IMR-90 (cell line): ENCODE data around the gene CCDC171. TPM values are rescaled to one million over a fixed set of nuclear protein-coding genes. Genes with fewer than 3 reads are reported as not detected.

Experiments used
- ATAC-seq: fragments of 200-7000 bp; cut with Tn5 transposase; 2 replicates; pipeline ENCODE4 v1.9.1; 2020; ENCODE audit warnings: low read depth, mild to moderate bottlenecking, moderate library complexity
- BruUV-seq: library from RNA; stranded (reverse); fragments of 400-500 nt; replicated peaks from 2 replicates; lab custom pipeline; 2021; lab: Mats Ljungman, UMichigan
- CTCF ChIA-PET: fragments of 300-600 bp; formaldehyde crosslinking; extraction: SDS; loops from one replicate; lab custom pipeline; 2021; ENCODE audit warnings: antibody characterized with exemption; lab: Yijun Ruan, JAX
- POLR2A ChIA-PET: fragments of 300-600 bp; sonication (Branson Sonifier 250); formaldehyde crosslinking; loops from one replicate; lab custom pipeline; 2022; ENCODE audit warnings: antibody characterized with exemption; ENCODE audit not compliant: unreplicated experiment; lab: Charles Lee
- DNase-seq: peaks from one replicate; pipeline ENCODE4 v3.0.0; 2013
- H2AFZ ChIP-seq: replicated peaks from 2 replicates; pipeline ENCODE3; 2013; ENCODE audit warnings: low read length, mild to moderate bottlenecking; ENCODE audit not compliant: poor library complexity
- H2AK5ac ChIP-seq: 2 replicates; pipeline ENCODE4 v1.6.1; 2013; ENCODE audit warnings: low read depth, low read length, inconsistent platforms
- H2AK9ac ChIP-seq: replicated peaks from 2 replicates; pipeline ENCODE3; 2013; ENCODE audit warnings: mild to moderate bottlenecking, low read depth, low read length, moderate library complexity; ENCODE audit not compliant: poor library complexity
- H2BK120ac ChIP-seq: 2 replicates; pipeline ENCODE4 v1.6.1; 2013; ENCODE audit warnings: low read depth, low read length, inconsistent platforms
- H2BK15ac ChIP-seq: 3 replicates; pipeline ENCODE4 v1.6.1; 2013; ENCODE audit warnings: low read depth, low read length, inconsistent platforms
- H2BK20ac ChIP-seq: 2 replicates; pipeline ENCODE4 v1.6.1; 2013; ENCODE audit warnings: low read depth, mild to moderate bottlenecking, inconsistent platforms, low read length, moderate library complexity
- H2BK5ac ChIP-seq: 2 replicates; pipeline ENCODE4 v1.6.1; 2013; ENCODE audit warnings: mild to moderate bottlenecking, low read depth, low read length, inconsistent platforms; ENCODE audit not compliant: poor library complexity, severe bottlenecking
- H3K14ac ChIP-seq: replicated peaks from 2 replicates; pipeline ENCODE4 v1.6.1; 2013; ENCODE audit warnings: low read depth, low read length, inconsistent platforms
- H3K18ac ChIP-seq: 2 replicates; pipeline ENCODE4 v1.6.1; 2013; ENCODE audit warnings: low read depth, low read length, control low read depth
- H3K23ac ChIP-seq: 2 replicates; pipeline ENCODE4 v1.6.1; 2013; ENCODE audit warnings: low read depth, low read length, inconsistent platforms
- H3K27ac ChIP-seq: 2 replicates; pipeline ENCODE4 v1.5.1; 2013; ENCODE audit warnings: mild to moderate bottlenecking, control low read depth, low read length; ENCODE audit not compliant: insufficient read depth
- H3K27me3 ChIP-seq: 2 replicates; pipeline ENCODE4 v1.6.1; 2013; ENCODE audit warnings: low read length; ENCODE audit not compliant: control insufficient read depth, insufficient read depth
- H3K36me3 ChIP-seq: 2 replicates; pipeline ENCODE4 v1.6.1; 2013; ENCODE audit warnings: low read length, mixed read lengths; ENCODE audit not compliant: control insufficient read depth, insufficient read depth
- H3K4ac ChIP-seq: 2 replicates; pipeline ENCODE4 v1.6.1; 2013; ENCODE audit warnings: low read depth, low read length, inconsistent platforms
- H3K4me1 ChIP-seq: 2 replicates; pipeline ENCODE4 v1.6.1; 2013; ENCODE audit warnings: low read length, mixed read lengths; ENCODE audit not compliant: control insufficient read depth, insufficient read depth
- H3K4me2 ChIP-seq: 2 replicates; pipeline ENCODE4 v1.6.1; 2013; ENCODE audit warnings: low read depth, mild to moderate bottlenecking, control low read depth, low read length, moderate library complexity
- H3K4me3 ChIP-seq: 2 replicates; pipeline ENCODE4 v1.5.1; 2013; ENCODE audit warnings: low read depth, mild to moderate bottlenecking, control low read depth, low read length, moderate library complexity; ENCODE audit not compliant: insufficient read depth
- H3K56ac ChIP-seq: 2 replicates; pipeline ENCODE4 v1.6.1; 2013; ENCODE audit warnings: low read length, inconsistent platforms; ENCODE audit not compliant: insufficient read depth; ENCODE audit errors: extremely low read depth
- H3K79me1 ChIP-seq, 2 experiments: 2 replicates each; pipeline ENCODE4 v1.6.1; 2013; ENCODE audit warnings: low read length in 2 of 2, inconsistent platforms in 1 of 2, low read depth in 1 of 2
- H3K9ac ChIP-seq: 2 replicates; pipeline ENCODE4 v1.6.1; 2013; ENCODE audit warnings: low read depth, low read length, control low read depth
- H3K9me1 ChIP-seq: 2 replicates; pipeline ENCODE4 v1.6.1; 2013; ENCODE audit warnings: low read length, inconsistent platforms; ENCODE audit not compliant: insufficient read depth
- H3K9me3 ChIP-seq: 2 replicates; pipeline ENCODE4 v1.6.1; 2013; ENCODE audit warnings: low read length; ENCODE audit not compliant: control insufficient read depth, insufficient read depth
- H4K20me1 ChIP-seq: 2 replicates; pipeline ENCODE4 v1.6.1; 2013; ENCODE audit warnings: low read length, inconsistent platforms; ENCODE audit not compliant: insufficient read depth
- H4K5ac ChIP-seq: 2 replicates; pipeline ENCODE4 v1.6.1; 2013; ENCODE audit warnings: mild to moderate bottlenecking, low read depth, low read length, control low read depth
- H4K8ac ChIP-seq, 2 experiments: 2 replicates each; pipeline ENCODE4 v1.6.1; 2013; ENCODE audit warnings: low read depth in 2 of 2, low read length in 2 of 2, control low read depth in 1 of 2, inconsistent platforms in 1 of 2
- H4K91ac ChIP-seq: 2 replicates; pipeline ENCODE4 v1.6.1; 2013; ENCODE audit warnings: low read depth, low read length, inconsistent platforms; ENCODE audit not compliant: insufficient read depth
- BHLHE40 ChIP-seq: fragments of 150-350 bp; IDR thresholded peaks from 2 replicates; pipeline ENCODE4 v1.6.1; 2016; ENCODE audit warnings: mild to moderate bottlenecking, low read depth, low read length
- CEBPB ChIP-seq: IDR thresholded peaks from 2 replicates; pipeline ENCODE4 v1.6.1; 2012; ENCODE audit warnings: low read depth, low read length, improper control_type of control experiment
- CHD1 ChIP-seq: IDR thresholded peaks from 2 replicates; pipeline ENCODE4 v1.6.1; 2012; ENCODE audit warnings: low read depth, low read length, improper control_type of control experiment
- ELK1 ChIP-seq: fragments of 150-350 bp; IDR thresholded peaks from 2 replicates; pipeline ENCODE4 v1.6.1; 2016; ENCODE audit warnings: low read depth, mild to moderate bottlenecking, low read length, moderate library complexity, borderline replicate concordance
- MAFK ChIP-seq: IDR thresholded peaks from 2 replicates; pipeline ENCODE4 v1.6.1; 2012; ENCODE audit warnings: low read depth, low read length, improper control_type of control experiment
- MAZ ChIP-seq: IDR thresholded peaks from 2 replicates; pipeline ENCODE4 v1.6.1; 2012; ENCODE audit warnings: low read depth, mild to moderate bottlenecking, low read length, improper control_type of control experiment, moderate library complexity, borderline replicate concordance
- MXI1 ChIP-seq: IDR thresholded peaks from 2 replicates; pipeline ENCODE4 v1.6.1; 2012; ENCODE audit warnings: low read depth, mild to moderate bottlenecking, low read length, moderate library complexity, borderline replicate concordance
- NFE2L2 ChIP-seq: fragments of 150-350 bp; IDR thresholded peaks from 2 replicates; pipeline ENCODE4 v1.6.1; 2016; ENCODE audit warnings: low read depth, mild to moderate bottlenecking, low read length
- RAD21 ChIP-seq: IDR thresholded peaks from 2 replicates; pipeline ENCODE4 v1.6.1; 2012; ENCODE audit warnings: low read length, improper control_type of control experiment
- RCOR1 ChIP-seq: IDR thresholded peaks from 2 replicates; pipeline ENCODE4 v1.6.1; 2012; ENCODE audit warnings: mild to moderate bottlenecking, low read length, improper control_type of control experiment; ENCODE audit not compliant: insufficient replicate concordance
- SMC3 ChIP-seq: fragments of 150-350 bp; IDR thresholded peaks from 2 replicates; pipeline ENCODE4 v1.6.1; 2016; ENCODE audit warnings: low read depth, mild to moderate bottlenecking, antibody characterized with exemption, low read length, moderate library complexity
- USF2 ChIP-seq: fragments of 150-350 bp; IDR thresholded peaks from 2 replicates; pipeline ENCODE4 v1.6.1; 2017; ENCODE audit warnings: mild to moderate bottlenecking, antibody characterized with exemption, low read length, low read depth
- WGBS, 2 experiments: methylation state at CpG; one replicate each; pipeline versions ENCODE4 v1.1.5 to v1.1.7; 2013; ENCODE audit warnings: missing lambda C conversion rate in 2 of 2; ENCODE audit not compliant: insufficient read length in 1 of 2; ENCODE audit errors: extremely low coverage in 2 of 2; 5-methylcytosine and 5-hydroxymethylcytosine counted together
- dilution Hi-C: fragments of 300-500 bp; cut with HindIII; formaldehyde crosslinking; loops from one replicate; pipeline ENCODE4 v1.14.3; 2018; ENCODE audit warnings: low sequenced_read_pairs; ENCODE audit not compliant: unreplicated experiment
- in situ Hi-C: fragments of 300-500 bp; cut with MboI; formaldehyde crosslinking; loops from 3 replicates; pipeline ENCODE4 v1.14.3; 2019; ENCODE audit warnings: low sequenced_read_pairs, inconsistent platforms, mixed read lengths
- intact Hi-C: fragments of 100-400 bp; cut with micrococcal nuclease; formaldehyde crosslinking; loops from 2 replicates; pipeline ENCODE4 v1.10.0; 2022
- polyA plus RNA-seq, 3 experiments: library from polyadenylated mRNA; depleted of rRNA; stranded (reverse); fragments of >200 nt; gene quantifications; 2 replicates each; pipeline ENCODE4 v1.2.3, GENCODE V29; 2012; ENCODE audit warnings: low replicate concordance in 1 of 3
- total RNA-seq: library from RNA; depleted of rRNA; stranded (reverse); fragments of >200 nt; gene quantifications from 2 replicates; pipeline ENCODE4 v1.2.3, GENCODE V29; 2012

Gene CCDC171
- total and polyA plus RNA-seq, 2 of the 4 experiments (the other 2 are of a cell fraction) = 0.63 to 2.2 TPM

DNA sequence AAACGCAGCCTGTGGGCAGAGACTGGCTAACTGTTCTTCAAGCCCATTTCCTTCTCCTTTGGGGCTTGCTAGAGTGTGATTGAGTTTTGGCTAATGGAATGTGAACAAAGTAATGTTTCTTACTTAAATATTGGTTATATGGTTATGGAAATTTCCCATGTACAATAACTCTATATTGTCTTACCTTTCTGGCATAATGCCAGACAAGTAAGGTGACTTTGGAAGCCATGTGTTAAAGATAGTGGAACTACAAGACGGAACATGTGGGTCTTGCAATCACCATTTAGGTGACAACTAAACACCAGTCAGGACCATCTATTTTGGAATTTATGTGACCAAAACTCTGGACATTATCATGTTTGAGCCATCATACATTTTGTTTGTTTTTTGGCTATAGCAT lies 260.2 kb downstream of the CCDC171 start:
- no peak overlapping the region for H2BK5ac ChIP-seq
- H2AK9ac ChIP-seq = no peak overlapping the region
- no peak overlapping the region for H3K4me2 ChIP-seq
- no peak overlapping the region for H2BK120ac ChIP-seq
- H3K9ac ChIP-seq = no peak overlapping the region
- no peak overlapping the region for H3K4ac ChIP-seq
- H3K56ac ChIP-seq = no peak overlapping the region
- H4K5ac ChIP-seq = no peak overlapping the region
- H2AFZ ChIP-seq = no peak overlapping the region
- DNase-seq (no peak), ATAC-seq (no peak)
- no peak overlapping the region for H3K4me3 ChIP-seq
- no peak overlapping the region for H2BK15ac ChIP-seq
- H3K36me3 ChIP-seq = no peaks in the 10 kb centered on the region
- no peak overlapping the region for H4K8ac ChIP-seq
- H4K20me1 ChIP-seq = no peaks in the 10 kb centered on the region
- no peak overlapping the region for H3K27ac ChIP-seq
- no peak overlapping the region for H2BK20ac ChIP-seq
- POLR2A ChIA-PET = no interaction called here
- no peak overlapping the region for H3K14ac ChIP-seq
- CTCF ChIA-PET = no interaction called here
- no peaks in the 10 kb centered on the region for H3K9me1 ChIP-seq
- BruUV-seq = no TSS peak
- no peaks in the 10 kb centered on the region for H3K9me3 ChIP-seq
- H3K23ac ChIP-seq = no peak overlapping the region
- no peak for TF ChIP-seq RCOR1
- TF ChIP-seq SMC3 = no peak
- no peak for TF ChIP-seq MAZ
- TF ChIP-seq ELK1 = no peak
- TF ChIP-seq USF2 = no peak
- TF ChIP-seq NFE2L2 = no peak
- no peak for TF ChIP-seq MXI1
- TF ChIP-seq BHLHE40 = no peak
- TF ChIP-seq CEBPB = no peak
- TF ChIP-seq MAFK = no peak
- no peak for TF ChIP-seq RAD21
- no peak for TF ChIP-seq CHD1
- no peaks in the 10 kb centered on the region for H3K4me1 ChIP-seq
- no peak overlapping the region for H2AK5ac ChIP-seq
- intact Hi-C loops = no loop called here
- WGBS, 2 experiments = 80% methylated on average over 1 of the region's 2 CpGs; no CpG with 5 or more reads in 1 of the 2 experiments
- dilution Hi-C loops = no loop called here
- H4K91ac ChIP-seq = no peak overlapping the region
- no peaks in the 10 kb centered on the region for H3K79me1 ChIP-seq
- in situ Hi-C loops = no loop called here
- no peak overlapping the region for H3K18ac ChIP-seq
- no peaks in the 10 kb centered on the region for H3K27me3 ChIP-seq
